H1 (cell line): Measurements from ENCODE around the gene CHN2. TPM values are rescaled to one million over a fixed set of nuclear protein-coding genes. Genes with fewer than 3 reads are reported as not detected.

Experiments
- CTCF ChIA-PET: fragments of 300-600 bp; sonication (Branson Sonifier 250); formaldehyde crosslinking; loops from one replicate; lab custom pipeline; 2021; ENCODE audit not compliant: partially characterized antibody; lab: Charles Lee
- POLR2A ChIA-PET: fragments of 300-600 bp; sonication (Branson Sonifier 250); formaldehyde crosslinking; loops from one replicate; lab custom pipeline; 2021; ENCODE audit warnings: inconsistent platforms; ENCODE audit not compliant: partially characterized antibody; lab: Charles Lee
- DNase-seq, 2 experiments: peaks; one replicate each; pipeline versions ENCODE4 v3.0.0 to v3.0.0-alpha.2; 2010 to 2022; ENCODE audit warnings: low spot score in 2 of 2, low read depth in 1 of 2, mixed read lengths in 1 of 2
- FAIRE-seq: peaks from 2 replicates; lab custom pipeline; 2011; peaks lifted over from hg19 to GRCh38; lab: Jason Lieb, UNC
- H2AFZ ChIP-seq: 2 replicates; pipeline ENCODE4 v1.8.1; 2012; ENCODE audit warnings: low read length, inconsistent platforms
- H2AK5ac ChIP-seq: 2 replicates; pipeline ENCODE4 v1.6.1; 2013; ENCODE audit warnings: low read depth, low read length
- H2BK120ac ChIP-seq: replicated peaks from 2 replicates; pipeline ENCODE3; 2013; ENCODE audit warnings: low read depth, low read length, inconsistent platforms
- H2BK12ac ChIP-seq: 2 replicates; pipeline ENCODE4 v1.6.1; 2013; ENCODE audit warnings: low read depth, low read length
- H2BK15ac ChIP-seq: 2 replicates; pipeline ENCODE4 v1.6.1; 2013; ENCODE audit warnings: low read length
- H2BK20ac ChIP-seq: 2 replicates; pipeline ENCODE4 v1.6.1; 2013; ENCODE audit warnings: low read length
- H2BK5ac ChIP-seq: 2 replicates; pipeline ENCODE4 v1.6.1; 2013; ENCODE audit warnings: low read depth, low read length
- H3K14ac ChIP-seq: 2 replicates; pipeline ENCODE4 v1.6.1; 2013; ENCODE audit warnings: inconsistent platforms; ENCODE audit not compliant: insufficient read length
- H3K18ac ChIP-seq: 2 replicates; pipeline ENCODE4 v1.6.1; 2013; ENCODE audit warnings: low read length; ENCODE audit errors: extremely low read depth
- H3K23ac ChIP-seq: 2 replicates; pipeline ENCODE4 v1.6.1; 2013; ENCODE audit warnings: inconsistent platforms; ENCODE audit not compliant: insufficient read length
- H3K23me2 ChIP-seq: 2 replicates; pipeline ENCODE4 v1.6.1; 2013; ENCODE audit warnings: low read depth, low read length
- H3K27ac ChIP-seq: 2 replicates; pipeline ENCODE4 v1.6.1; 2011; ENCODE audit warnings: low read depth, low read length, inconsistent platforms
- H3K27me3 ChIP-seq, 4 experiments: replicated peaks in 1 of 4; 1 replicate in 1 of 4; 2 replicates in 3 of 4; pipeline versions ENCODE4 v1.6.1 to v1.8.1; 2011 to 2013; ENCODE audit warnings: low read length in 3 of 4, mild to moderate bottlenecking in 3 of 4, inconsistent platforms in 2 of 4, mixed read lengths in 2 of 4, moderate library complexity in 1 of 4; ENCODE audit not compliant: control insufficient read depth in 3 of 4, insufficient read depth in 3 of 4; ENCODE audit errors: extremely low read depth in 1 of 4
- H3K36me3 ChIP-seq, 4 experiments: 2 replicates each; pipeline versions ENCODE4 v1.6.1 to v1.8.1; 2011 to 2013; ENCODE audit warnings: mild to moderate bottlenecking in 4 of 4, low read length in 3 of 4, moderate library complexity in 2 of 4, control low read depth in 1 of 4, inconsistent platforms in 1 of 4; ENCODE audit not compliant: insufficient read depth in 4 of 4, control insufficient read depth in 2 of 4
- H3K4ac ChIP-seq: replicated peaks from 2 replicates; pipeline ENCODE3; 2013; ENCODE audit warnings: low read length, low read depth, mixed read lengths, inconsistent platforms; ENCODE audit not compliant: insufficient read length
- H3K4me1 ChIP-seq, 4 experiments: replicated peaks in 1 of 4; 1 replicate in 1 of 4; 2 replicates in 3 of 4; pipeline versions ENCODE4 v1.6.1 to v1.8.1; 2011 to 2013; ENCODE audit warnings: low read length in 3 of 4, inconsistent platforms in 2 of 4, mixed read lengths in 1 of 4; ENCODE audit not compliant: insufficient read depth in 4 of 4, control insufficient read depth in 3 of 4
- H3K4me2 ChIP-seq, 2 experiments: 2 replicates each; pipeline versions ENCODE4 v1.6.1 to v1.8.1; 2011 to 2013; ENCODE audit warnings: low read depth in 2 of 2, low read length in 2 of 2, control low read depth in 1 of 2, inconsistent platforms in 1 of 2, mild to moderate bottlenecking in 1 of 2; ENCODE audit not compliant: insufficient read depth in 1 of 2
- H3K4me3 ChIP-seq, 4 experiments: fragments of 200-600, 300-600 bp in 1 of 4; sonication (generic), shearing (Covaris generic), sonication (Bioruptor Twin) in 1 of 4; 2 replicates each; pipeline versions ENCODE4 v1.5.1 to v1.8.1; 2011 to 2016; ENCODE audit warnings: low read length in 4 of 4, low read depth in 3 of 4, control low read depth in 2 of 4, inconsistent platforms in 2 of 4, mild to moderate bottlenecking in 2 of 4, mixed read lengths in 1 of 4, moderate library complexity in 1 of 4; ENCODE audit not compliant: insufficient read depth in 2 of 4; ENCODE audit errors: extremely low read depth in 1 of 4
- H3K56ac ChIP-seq: replicated peaks from 2 replicates; pipeline ENCODE3; 2013; ENCODE audit warnings: low read depth, mild to moderate bottlenecking, mixed read lengths, low read length, inconsistent platforms; ENCODE audit not compliant: insufficient read length
- H3K79me1 ChIP-seq: 2 replicates; pipeline ENCODE4 v1.6.1; 2013; ENCODE audit warnings: low read depth, low read length, control low read depth
- H3K79me2 ChIP-seq, 2 experiments: 2 replicates each; pipeline versions ENCODE4 v1.6.1 to v1.8.1; 2012 to 2013; ENCODE audit warnings: low read length in 2 of 2, mild to moderate bottlenecking in 2 of 2, inconsistent platforms in 1 of 2; ENCODE audit not compliant: insufficient read depth in 2 of 2, control insufficient read depth in 1 of 2
- H3K9ac ChIP-seq, 4 experiments: replicated peaks in 1 of 4; 1 replicate in 1 of 4; 2 replicates in 3 of 4; pipeline versions ENCODE4 v1.6.1 to v1.8.1; 2011 to 2013; ENCODE audit warnings: low read depth in 3 of 4, low read length in 3 of 4, control low read depth in 2 of 4, mild to moderate bottlenecking in 2 of 4, moderate library complexity in 2 of 4, inconsistent platforms in 1 of 4; ENCODE audit errors: extremely low read depth in 1 of 4
- H3K9me3 ChIP-seq, 2 experiments: 2 replicates each; pipeline versions ENCODE4 v1.6.1 to v1.8.1; 2012 to 2013; ENCODE audit warnings: mild to moderate bottlenecking in 2 of 2, moderate library complexity in 2 of 2, control low read depth in 1 of 2, inconsistent platforms in 1 of 2, low read depth in 1 of 2, low read length in 1 of 2, mixed read lengths in 1 of 2; ENCODE audit not compliant: insufficient read depth in 2 of 2
- H4K20me1 ChIP-seq, 2 experiments: replicated peaks in 1 of 2; 2 replicates each; pipeline versions ENCODE3 to v1.8.1; 2011 to 2013; ENCODE audit warnings: inconsistent platforms in 2 of 2, low read length in 2 of 2, mild to moderate bottlenecking in 1 of 2; ENCODE audit not compliant: insufficient read depth in 2 of 2, control insufficient read depth in 1 of 2
- H4K5ac ChIP-seq: 2 replicates; pipeline ENCODE4 v1.6.1; 2013; ENCODE audit warnings: low read length, low read depth, mixed read lengths, inconsistent platforms; ENCODE audit not compliant: insufficient read length
- H4K8ac ChIP-seq: 2 replicates; pipeline ENCODE4 v1.8.0; 2013; ENCODE audit warnings: mild to moderate bottlenecking, moderate library complexity, low read length, inconsistent platforms; ENCODE audit not compliant: insufficient read depth; ENCODE audit errors: extremely low read depth
- H4K91ac ChIP-seq: replicated peaks from 2 replicates; pipeline ENCODE3; 2013; ENCODE audit warnings: low read length, mixed read lengths, inconsistent platforms; ENCODE audit not compliant: insufficient read length
- EZH2 ChIP-seq: fragments of 200-600 bp; sonication (generic); IDR thresholded peaks from 2 replicates; pipeline ENCODE4 v1.7.1; 2012; ENCODE audit warnings: low read depth, mild to moderate bottlenecking, moderate library complexity, low read length, inconsistent platforms; ENCODE audit not compliant: severe bottlenecking
- WGBS, 2 experiments: shearing (Covaris generic) in 1 of 2; methylation state at CpG; one replicate each; pipeline versions ENCODE4 v1.1.6 to v1.1.7; 2013 to 2015; ENCODE audit warnings: low lambda C conversion rate in 2 of 2, mixed read lengths in 2 of 2, inconsistent platforms in 1 of 2, low coverage in 1 of 2, missing lambda C conversion rate in 1 of 2; ENCODE audit not compliant: insufficient replicate concordance in 2 of 2, insufficient coverage in 1 of 2, insufficient read length in 1 of 2; ENCODE audit errors: extremely low coverage in 1 of 2, missing lambda C conversion rate in 1 of 2; 5-methylcytosine and 5-hydroxymethylcytosine counted together
- polyA plus RNA-seq, 7 experiments: library from polyadenylated mRNA; depleted of rRNA in 3 of 7; stranded (reverse) in 5 of 7; unstranded in 2 of 7; fragments of >200 nt in 5 of 7; fragments of 200-250 nt in 2 of 7; gene quantifications; 1 replicate in 5 of 7; 2 replicates in 1 of 7; 4 replicates in 1 of 7; pipeline versions ENCODE4 v1.2.1 to v1.2.3, GENCODE V29; 2011 to 2013; ENCODE audit warnings: missing spikeins in 2 of 7, mixed read lengths in 2 of 7
- total RNA-seq: library from RNA; stranded (reverse); fragmentation: NEBNext Ultra II Directional; extraction: Animal tissue kit (Norgen Biotek cat#: 25700); gene quantifications from 2 replicates; pipeline ENCODE4 v1.2.1, GENCODE V29; 2021

The CHN2 gene
- total and polyA plus RNA-seq, 2 of the 8 experiments (the other 6 are each of a cell fraction or from before 2014, with no cell fraction given), result 2.9 to 4.8 TPM

DNA sequence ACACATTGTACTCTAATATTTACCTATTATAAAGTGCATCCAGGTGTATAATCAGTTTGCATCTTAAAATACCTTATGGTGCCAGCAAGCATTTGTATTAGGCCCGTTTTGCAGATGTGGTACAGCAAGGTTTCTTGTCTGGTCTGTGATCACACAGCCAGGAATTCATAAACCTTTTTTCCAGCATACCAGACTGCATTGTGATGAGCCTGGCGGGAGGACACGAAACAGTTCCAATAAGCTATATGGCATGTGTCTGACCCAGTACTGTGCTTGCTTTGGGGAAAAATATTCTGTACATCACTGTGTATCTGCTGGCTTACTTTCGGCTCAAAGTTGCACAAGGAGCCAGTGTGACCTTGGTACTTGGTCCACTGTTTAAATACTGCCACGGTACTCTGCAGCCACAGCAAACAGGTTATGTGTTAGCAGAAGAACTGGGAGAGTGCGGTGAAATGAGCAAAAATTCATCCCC, 36.3 kb downstream of the CHN2 start:
- no peak overlapping the region for H3K4ac ChIP-seq
- no peak overlapping the region for H4K8ac ChIP-seq
- no peaks in the 10 kb centered on the region for H4K20me1 ChIP-seq
- no peak overlapping the region for H2BK20ac ChIP-seq
- H3K79me1 ChIP-seq, result no peaks in the 10 kb centered on the region
- WGBS, 2 experiments, result 85% methylated on average over 6 of the region's 6 CpGs; no CpG with 5 or more reads in 1 of the 2 experiments
- H4K91ac ChIP-seq, result peak overlapping the region; percentile 27
- H3K79me2 ChIP-seq, result no peaks in the 10 kb centered on the region
- no peak overlapping the region for H3K4me3 ChIP-seq
- H3K18ac ChIP-seq, result no peak overlapping the region
- no peaks in the 10 kb centered on the region for H3K9me3 ChIP-seq
- ChIA-PET POLR2A (interaction anchor here (0.6 kb wide), 1 partner anchor 66 kb away, joined by 3 read pairs; no protein-coding TSS in a partner anchor), CTCF (interaction anchor here (1.2 to 3.2 kb wide), 3 partner anchors 8 to 178 kb away, joined by 3 to 24 read pairs (median 3); no protein-coding TSS in a partner anchor)
- H2BK120ac ChIP-seq, result no peak overlapping the region
- H3K56ac ChIP-seq, result no peak overlapping the region
- H3K4me2 ChIP-seq, result no peak overlapping the region
- H3K23me2 ChIP-seq, result no peaks in the 10 kb centered on the region
- no peak overlapping the region for H2AFZ ChIP-seq
- FAIRE-seq, result no peak
- H3K4me1 ChIP-seq, result no peaks in the 10 kb centered on the region; a peak in 1 of 7 replicates
- H3K23ac ChIP-seq, result no peak overlapping the region
- H2BK15ac ChIP-seq, result no peak overlapping the region
- no peak overlapping the region for H3K9ac ChIP-seq
- H2AK5ac ChIP-seq, result no peak overlapping the region
- H4K5ac ChIP-seq, result no peak overlapping the region
- H2BK5ac ChIP-seq, result no peak overlapping the region
- H3K27ac ChIP-seq, result no peak overlapping the region
- no peaks in the 10 kb centered on the region for H3K36me3 ChIP-seq
- TF ChIP-seq EZH2, result no peak
- TF ChIP-seq, all 59 proteins: peak for 0
- Histone ChIP-seq H3K14ac (no peak overlapping the region), H3K27me3 (no peaks in the 10 kb centered on the region), H2BK12ac (no peak overlapping the region)
- DNase-seq, result no peak
